Right lobe of liver (tissue), 4 donors: ENCODE data around the gene AKAP10.
"Not testable (repeated sequence)": the region's sequence is repeated elsewhere in the genome, so short reads cannot be mapped to it uniquely, and the experiment has no call there.

ENCODE experiments used
- POLR2A ChIP-seq: fragments of 450-650 bp; IDR thresholded peaks from one replicate; pipeline ENCODE4 v1.6.1; 2017; ENCODE audit warnings: antibody characterized with exemption, mild to moderate bottlenecking
- TF ChIP-seq, protein P1 (sequence below), 4 donors: fragments of 200-600 bp in 3 of 4; fragments of 450-650 bp in 1 of 4; IDR thresholded peaks; one replicate each; pipeline versions ENCODE4 v1.5.1 to v1.8.0; 2016 to 2022; ENCODE audit warnings: antibody characterized with exemption in 4 of 4, mild to moderate bottlenecking in 2 of 4
- donor health status: DM: no; HTN: no; CAD: no.
- donor health status: DM: no; HTN: no; CAD: no.
- donor health status: DM: no; HTN: yes; CAD: no.

DNA sequence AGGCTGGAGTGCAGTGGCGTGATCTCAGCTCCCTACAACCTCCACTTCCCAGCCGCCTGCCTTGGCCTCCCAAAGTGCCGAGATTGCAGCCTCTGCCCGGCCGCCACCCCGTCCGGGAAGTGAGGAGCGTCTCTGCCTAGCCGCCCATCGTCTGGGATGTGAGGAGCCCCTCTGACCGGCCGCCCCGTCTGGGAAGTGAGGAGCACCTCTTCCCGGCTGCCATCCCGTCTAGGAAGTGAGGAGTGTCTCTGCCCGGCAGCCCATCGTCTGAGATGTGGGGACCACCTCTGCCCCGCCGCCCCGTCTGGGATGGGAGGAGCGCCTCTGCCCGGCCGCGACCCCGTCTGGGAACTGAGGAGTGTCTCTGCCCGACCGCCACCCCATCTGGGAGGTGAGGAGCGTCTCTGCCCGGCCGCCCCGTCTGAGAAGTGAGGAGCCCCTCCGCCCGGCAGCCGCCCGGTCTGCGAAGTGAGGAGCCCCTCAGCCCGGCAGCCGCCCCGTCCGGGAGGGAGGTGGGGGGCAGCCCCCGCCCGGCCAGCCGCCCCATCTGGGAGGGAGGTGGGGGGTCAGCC is 26.9 kb downstream of the AKAP10 start:
- TF ChIP-seq, protein P1, sequence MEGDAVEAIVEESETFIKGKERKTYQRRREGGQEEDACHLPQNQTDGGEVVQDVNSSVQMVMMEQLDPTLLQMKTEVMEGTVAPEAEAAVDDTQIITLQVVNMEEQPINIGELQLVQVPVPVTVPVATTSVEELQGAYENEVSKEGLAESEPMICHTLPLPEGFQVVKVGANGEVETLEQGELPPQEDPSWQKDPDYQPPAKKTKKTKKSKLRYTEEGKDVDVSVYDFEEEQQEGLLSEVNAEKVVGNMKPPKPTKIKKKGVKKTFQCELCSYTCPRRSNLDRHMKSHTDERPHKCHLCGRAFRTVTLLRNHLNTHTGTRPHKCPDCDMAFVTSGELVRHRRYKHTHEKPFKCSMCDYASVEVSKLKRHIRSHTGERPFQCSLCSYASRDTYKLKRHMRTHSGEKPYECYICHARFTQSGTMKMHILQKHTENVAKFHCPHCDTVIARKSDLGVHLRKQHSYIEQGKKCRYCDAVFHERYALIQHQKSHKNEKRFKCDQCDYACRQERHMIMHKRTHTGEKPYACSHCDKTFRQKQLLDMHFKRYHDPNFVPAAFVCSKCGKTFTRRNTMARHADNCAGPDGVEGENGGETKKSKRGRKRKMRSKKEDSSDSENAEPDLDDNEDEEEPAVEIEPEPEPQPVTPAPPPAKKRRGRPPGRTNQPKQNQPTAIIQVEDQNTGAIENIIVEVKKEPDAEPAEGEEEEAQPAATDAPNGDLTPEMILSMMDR (IDR thresholded peaks at IDR 0.05) = not testable (repeated sequence)
- TF ChIP-seq POLR2A = not testable (repeated sequence)
